SKM-1 treated with dmso at 0.1 percent for 144 hours (cell line): ENCODE data around the gene AMER2.
"Not testable (repeated sequence)": the region's sequence is repeated elsewhere in the genome, so short reads cannot be mapped to it uniquely, and the experiment has no call there.

Experiments
- DNase-seq: peaks from one replicate; lab custom pipeline; 2025; ENCODE audit not compliant: unreplicated experiment; lab: John Stamatoyannopoulos, UW

AMER2 gene

DNA sequence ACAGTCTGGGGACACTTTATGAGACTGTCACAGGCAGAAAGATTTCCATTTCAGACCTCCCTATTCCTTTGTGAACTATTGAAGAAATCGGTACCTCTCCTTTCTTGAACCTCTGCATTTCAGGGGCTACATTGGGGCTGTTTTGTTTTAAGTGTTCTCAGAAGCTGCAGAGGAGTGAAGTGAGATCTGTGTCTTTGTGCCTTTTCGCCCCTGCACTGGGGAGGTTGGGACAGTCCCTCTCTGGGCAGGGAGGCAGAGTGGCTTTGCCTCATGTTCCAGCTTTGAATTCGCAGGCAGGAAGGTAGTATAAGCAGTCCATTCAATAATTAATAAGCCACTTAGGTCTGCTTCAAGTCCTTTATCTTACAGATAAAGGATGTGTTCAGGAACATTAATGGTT, 9.5 kb upstream of the AMER2 start:
- DNase-seq, result no peak

DNA sequence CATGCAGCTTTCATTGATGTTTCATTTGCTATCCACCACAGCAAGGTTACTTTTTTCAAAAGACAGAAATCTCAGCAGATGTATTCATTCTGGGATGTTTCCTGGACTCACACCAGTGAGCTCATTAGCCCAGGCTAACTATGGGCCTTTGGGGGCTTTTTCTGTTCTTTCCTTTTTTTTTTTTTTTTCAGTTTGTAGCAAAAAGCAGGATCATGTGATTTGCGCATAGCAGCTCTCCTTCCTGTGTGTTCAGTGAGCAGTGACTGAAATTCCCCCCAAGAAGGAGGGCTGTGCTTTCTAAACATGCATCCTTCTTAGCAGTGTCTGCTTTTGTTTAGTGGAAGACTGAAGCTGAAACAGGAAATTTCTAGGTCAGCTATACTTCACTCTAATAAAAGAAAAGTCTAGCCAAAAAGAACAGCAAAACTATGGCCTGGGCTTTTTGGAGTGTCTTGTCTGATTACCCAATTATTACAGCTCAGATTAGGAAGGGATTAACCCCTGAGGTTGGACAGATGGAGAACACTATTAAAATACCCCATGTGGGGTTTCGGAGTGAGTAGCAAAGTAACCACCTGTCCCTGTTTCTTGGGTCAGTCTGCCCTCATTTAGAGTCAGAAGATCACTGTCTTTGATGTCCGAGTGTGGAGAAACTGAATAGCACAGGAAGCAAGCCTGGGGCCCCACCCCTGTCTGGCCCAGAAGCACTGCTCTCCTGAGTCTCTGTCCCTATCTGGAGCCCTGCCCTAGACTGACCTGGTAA, 8.9 kb upstream of the AMER2 start:
- DNase-seq, result no peak

DNA sequence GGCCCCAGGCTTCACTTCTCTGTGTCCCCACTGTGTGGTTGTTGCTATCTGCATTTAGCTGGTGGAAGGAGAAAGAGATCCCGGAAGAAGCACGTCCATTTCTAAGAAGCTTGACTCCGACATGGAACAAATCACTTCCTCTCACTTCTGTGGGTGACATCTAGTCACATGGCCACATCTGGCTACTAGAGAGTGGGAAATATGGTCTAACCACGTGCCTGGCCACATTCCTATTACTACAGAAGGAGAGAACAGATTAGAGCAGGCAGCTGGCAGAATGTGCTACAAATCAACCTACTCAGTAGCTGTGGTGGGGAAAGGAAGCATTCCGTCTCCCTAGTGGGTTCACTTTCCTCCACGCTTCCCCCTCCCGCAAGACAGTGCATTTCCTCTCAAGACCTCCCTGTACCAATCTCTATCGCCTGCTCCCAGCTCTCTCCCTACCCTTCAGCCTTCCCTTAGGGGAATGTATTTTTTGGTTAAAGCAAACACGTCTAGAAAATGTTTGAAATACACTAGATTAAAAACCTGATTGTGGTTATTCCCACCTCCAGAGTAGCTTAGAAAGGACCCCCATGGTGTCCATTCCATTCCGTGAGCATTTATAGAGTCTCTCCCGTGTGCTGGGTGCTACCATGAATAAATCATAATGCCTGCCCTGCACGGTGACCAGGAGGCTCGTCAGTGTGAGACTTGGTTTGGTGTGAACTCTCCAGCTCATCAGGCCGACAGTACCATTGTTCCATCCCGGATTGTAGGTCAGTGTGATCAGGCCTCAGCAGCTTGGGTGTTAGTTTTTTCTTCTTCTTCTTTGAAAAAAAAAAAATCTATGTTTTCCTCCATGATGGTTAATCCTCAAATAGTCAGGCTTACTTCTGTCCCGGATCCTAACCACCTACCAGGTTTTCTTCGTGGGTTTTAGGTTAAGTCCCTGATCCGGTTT, 8.0 kb upstream of the AMER2 start:
- no peak for DNase-seq

DNA sequence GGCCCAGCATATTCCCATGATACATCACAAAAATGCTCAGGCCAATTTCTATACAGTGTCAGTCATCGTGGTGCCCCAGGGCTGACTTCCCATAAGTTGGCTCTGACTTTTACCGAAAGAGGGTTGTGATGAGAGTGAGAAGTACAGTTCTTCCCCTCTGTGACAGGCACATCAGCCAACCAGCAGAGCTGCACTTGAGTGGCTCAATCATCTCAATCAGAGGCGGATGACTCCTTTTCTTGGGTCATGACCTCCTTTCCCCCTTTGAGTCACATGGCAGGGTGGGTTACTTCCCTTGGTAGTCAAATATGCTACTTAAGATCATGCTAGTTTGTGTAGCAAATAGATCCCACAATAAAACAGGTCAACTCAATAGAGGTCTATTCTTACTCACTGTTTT, 6.9 kb upstream of the AMER2 start:
- no peak for DNase-seq

DNA sequence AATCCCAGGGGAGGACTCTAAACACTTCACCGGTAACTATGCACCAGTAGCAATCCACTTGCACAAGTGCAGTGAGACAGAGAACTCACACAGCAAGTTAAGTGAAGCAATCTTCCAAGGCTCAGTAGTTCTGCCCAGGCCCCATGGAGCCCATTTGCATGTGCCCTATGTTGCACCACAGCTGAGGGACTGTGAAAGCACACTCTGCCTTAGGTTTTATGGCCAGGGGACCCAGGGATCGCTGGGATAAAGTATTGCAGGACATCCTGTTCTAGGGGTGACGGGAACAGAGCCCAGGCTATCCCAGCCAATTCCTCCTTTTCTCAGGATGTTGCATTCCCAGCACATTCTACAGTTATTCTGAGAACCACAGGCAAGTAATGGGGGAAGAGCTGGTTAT, 6.0 kb upstream of the AMER2 start:
- DNase-seq, result no peak

DNA sequence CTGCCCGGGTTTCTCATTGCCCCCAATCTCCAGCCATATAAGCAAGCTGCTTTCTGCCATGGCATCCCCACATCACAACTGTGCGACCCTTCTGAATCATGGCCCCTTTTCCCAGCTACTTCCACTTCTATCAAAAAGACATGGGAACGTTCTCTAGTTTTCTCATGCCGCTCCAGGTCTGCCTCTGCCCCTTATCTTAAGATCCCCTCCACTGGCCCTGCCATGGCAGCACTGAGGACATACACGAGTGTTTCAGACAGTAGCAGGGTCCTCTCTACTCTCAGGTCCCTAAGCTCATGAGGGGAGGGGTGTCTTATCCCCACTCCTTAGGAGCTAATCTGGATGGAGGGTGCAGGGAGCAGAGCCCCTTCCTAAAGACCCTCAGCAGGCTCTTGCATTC, 5.5 kb upstream of the AMER2 start:
- DNase-seq, result no peak

DNA sequence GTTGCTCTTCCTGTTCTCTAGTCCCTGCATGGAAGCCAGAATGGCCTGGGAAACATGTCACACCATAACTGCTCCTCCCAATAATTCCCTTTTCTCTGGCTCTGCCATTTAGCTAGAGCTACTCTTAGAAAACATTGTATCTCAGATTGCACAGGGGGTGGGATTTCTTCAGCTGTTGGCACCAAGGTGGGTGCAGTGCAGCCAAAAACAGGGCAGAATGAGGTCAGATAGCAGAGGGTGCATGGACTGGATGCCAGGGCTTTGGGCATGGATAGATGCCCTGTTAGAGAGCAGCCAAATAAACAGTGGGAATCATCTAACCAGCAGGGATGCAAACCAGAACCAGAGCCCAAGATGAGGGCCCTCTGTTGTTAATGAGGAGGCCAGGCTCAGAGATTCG, 4.9 kb upstream of the AMER2 start:
- no peak for DNase-seq

DNA sequence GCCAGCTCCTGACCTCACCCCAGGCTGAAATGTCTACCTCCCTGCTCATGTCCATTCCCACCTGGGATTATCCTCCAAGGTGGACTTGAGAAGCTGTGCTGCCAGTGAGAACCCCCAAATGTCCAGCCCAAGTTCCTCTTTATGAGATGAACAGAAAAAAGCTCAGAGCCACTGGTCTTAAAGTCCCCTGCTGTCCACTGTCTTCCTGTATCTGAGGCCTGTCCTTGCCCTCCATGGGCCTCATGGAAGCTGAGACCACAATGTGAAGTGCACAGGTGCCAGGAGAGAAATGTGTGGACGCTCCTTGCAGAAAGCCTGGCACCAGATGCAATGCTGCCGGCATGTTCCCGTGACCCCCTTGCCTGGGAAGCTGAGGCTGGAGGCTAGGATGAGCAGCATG, 3.3 kb upstream of the AMER2 start:
- DNase-seq, result no peak

DNA sequence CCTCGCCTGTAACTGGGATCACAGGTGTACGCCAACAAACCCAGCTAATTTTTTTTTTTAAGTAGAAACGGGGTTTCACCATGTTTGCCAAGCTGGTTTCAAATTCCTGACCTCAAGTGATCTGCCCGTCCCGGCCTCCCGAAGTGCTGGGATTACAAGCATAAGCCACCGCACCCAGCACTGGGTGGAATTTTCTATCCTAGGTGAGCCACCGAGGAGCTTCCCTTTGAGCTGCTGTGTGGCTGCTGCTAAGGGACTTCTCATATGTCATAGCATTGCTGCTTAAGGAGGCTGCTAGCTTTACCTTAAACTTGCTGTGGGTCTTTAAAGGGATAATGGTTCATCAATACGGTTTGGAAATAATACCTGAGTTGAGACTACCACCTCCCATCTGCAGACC, 2.9 kb upstream of the AMER2 start:
- no peak for DNase-seq

DNA sequence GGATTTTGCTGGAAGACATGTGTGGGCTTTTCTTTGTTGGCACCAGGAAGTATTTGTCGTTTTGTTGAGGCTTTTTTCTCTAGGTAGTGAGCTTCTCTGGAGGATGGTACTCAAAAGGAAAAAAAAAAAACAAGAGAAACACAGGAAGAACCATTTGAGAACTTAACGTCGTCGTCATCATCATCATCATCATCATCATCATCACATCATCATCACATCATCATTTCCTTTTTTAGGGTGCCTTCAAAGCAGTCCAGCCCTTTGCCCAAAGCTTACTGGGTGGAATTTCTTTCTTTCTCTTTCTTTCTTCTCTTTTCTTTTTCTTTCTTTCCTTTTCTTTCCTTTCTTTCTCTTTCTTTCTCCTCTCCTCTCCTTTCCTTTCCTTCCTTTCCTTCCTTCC, 2.2 kb upstream of the AMER2 start:
- no peak for DNase-seq

DNA sequence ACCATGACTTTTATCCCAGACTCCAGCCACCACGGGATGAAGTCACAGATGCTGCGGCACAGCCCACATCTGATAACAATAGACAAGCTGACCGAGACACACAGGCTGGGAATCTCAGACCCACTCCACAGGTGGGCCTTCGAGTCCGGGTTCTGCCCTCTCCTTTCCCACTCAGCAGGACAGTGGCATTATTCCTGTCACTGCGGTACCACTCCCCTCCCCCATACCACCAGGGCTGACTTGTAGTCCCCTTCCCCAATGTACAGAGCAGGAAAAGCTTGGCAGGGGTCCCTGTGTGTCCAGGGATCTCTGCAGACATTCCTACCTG, 179 bp upstream of the AMER2 start:
- no peak for DNase-seq

DNA sequence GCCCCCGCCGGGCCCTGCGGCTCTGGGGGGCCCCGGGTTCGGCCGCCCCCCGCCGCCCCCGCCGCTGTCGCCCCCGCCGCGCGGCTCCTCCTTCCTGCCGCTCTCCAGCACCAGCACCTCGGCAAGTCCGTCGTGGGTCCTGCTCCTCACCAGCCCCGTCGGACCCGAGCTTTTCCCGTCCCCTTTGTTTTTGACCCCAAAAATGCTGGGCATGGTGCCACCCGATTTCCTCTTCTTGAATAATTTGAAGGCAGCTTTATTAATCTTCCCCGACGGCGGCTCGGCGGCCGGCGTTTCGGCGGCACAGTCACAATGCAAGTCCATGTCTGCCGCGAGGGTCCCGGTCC, 945 bp downstream of the AMER2 start:
- no peak for DNase-seq

DNA sequence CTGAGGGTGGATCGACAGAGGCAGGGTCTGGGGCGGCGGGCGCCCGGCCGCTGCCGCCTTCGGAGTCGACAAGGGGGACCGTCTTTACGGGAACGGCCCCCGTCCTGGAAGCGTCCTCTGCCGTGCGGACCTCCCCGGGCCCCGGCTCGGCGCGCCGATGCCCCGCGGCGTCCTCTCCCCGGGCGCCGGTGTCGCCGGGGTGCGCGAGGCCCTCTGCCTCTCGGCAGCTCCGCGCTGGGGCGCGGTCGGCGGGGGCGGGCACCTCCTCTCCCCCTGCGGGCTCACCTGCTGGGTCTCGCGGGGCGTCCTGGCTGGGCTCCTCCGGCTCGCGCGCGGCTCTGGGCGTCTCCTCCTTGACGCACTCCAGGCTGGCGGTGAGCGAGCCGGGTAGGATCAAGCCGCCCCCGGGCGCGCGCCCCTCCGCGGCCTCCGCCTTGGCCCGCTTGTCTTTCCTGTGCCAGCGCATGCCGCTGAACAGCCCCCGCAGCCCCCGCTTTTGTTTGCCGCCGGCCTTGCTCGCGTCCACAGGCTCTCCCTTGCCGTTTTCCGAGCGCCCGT, 1.5 kb downstream of the AMER2 start:
- no peak for DNase-seq

DNA sequence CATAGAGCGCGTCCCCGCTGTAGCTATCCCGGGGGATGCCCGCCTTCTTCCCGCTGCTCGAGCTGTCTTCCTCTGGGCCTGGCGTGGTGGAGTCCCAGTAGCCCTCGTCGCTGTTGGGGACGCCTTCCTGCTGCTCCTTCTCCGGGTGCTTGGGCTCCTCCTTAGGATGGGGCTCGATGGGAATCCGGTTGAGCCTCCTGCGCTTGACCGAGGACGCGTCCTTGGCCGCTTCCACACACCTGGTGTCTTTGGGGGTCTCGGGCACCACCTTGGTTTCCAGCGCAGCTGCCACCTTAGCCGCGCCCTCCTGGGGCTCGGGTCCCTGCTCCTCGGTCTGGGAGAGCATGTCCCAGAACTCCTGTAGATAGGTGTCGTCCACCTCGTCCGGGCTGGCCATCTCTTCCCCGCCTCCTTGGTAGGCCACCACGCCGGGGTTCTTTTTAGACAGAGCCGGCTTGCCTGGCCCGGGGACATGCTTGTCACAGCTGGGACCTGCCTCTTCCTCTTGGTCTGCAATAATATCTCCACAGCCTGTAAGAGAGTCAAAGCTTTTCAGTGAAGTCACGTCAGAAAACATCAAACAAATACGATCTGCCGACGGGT, 2.0 kb downstream of the AMER2 start:
- DNase-seq, result no peak

DNA sequence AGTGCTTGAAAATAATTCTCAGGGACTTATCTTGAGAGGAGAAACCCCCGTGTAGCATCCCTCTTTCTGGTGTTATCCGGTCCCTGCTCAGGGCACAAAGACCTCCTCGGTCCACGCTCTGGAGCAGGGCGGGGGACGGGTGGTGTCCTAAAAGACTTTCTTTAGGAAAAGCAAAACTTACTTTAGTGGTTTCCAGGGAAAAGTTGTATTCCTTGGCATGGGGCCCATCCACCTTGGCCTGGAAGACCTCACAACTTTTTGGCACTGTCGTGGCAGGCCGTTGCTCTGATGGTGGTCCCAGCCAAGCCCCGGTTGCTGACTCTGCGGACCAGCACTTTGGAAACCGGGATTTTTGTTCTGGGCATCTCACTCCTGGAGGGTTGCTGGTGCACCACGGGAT, 2.7 kb downstream of the AMER2 start:
- DNase-seq, result no peak

DNA sequence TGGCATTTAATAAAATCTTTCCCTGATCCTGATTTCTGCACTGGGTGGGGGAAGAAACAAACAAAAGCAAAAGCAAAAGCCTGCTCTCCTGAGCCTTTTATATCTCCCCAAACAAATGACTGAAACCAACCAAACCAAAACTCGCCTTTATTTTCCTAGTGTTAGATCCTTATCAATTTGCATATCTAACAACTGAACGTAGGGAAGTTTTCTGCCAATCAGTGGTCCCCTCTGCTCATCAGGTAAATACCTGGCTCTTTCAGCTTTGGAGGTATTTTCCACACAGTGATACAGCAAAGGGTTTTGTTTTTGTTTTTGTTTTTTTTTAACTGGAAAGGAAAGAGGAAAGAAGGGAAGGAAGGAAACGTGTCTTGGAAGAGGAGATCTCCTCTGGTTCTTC, 3.3 kb downstream of the AMER2 start:
- no peak for DNase-seq

DNA sequence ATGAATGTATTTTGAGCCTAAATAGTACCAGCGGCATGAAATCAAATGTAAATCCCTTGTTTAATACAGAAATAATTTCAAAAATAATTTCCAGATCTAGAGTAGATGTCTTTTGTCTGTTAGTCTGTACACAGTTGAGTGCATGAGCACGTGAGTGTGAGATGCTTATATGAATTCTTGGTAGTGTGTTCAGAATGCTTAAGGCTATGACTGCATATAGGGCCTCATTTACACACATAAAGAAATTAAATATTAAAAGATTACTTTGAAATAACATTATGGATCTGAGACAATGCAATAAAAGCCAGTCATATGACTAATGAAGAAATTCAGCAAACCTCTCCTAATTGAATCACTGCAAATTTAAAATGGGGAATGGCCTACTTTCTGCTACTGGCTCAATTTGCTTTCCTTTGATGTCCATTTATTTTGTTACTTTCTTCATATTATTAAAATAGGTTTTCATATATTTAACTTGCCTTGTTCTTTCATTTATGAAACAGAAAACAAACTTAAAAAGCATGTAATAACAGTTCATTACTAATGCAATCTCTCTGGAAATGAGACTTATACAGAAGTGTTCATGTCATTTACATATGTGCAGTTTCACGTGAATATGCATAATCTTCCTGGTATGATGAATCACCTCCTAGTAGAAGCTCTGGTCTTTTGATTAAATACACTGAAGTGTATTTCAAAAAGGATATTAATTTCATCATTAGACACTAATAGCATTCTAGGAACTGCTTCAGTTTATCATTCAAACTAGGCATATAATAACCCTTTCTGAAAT, 4.5 kb downstream of the AMER2 start:
- DNase-seq, result no peak

DNA sequence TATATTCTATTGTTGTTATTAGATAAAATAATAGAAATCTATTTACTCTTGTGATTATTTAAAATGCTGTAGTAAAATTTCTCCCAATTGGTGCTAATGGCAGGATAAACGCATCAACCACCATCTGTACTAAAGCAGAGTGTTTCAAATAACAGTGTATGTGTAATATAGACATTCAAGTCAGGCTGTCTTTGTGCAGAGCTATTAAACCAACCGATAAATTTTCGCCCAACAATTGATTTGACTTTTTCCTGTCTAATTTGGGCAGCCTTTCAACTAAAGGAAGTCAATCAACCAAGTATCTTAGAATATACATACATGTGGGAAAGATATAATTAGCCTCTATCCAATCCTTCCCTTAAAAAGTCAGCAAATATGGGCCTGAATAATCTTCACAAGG, 5.8 kb downstream of the AMER2 start:
- DNase-seq, result no peak

DNA sequence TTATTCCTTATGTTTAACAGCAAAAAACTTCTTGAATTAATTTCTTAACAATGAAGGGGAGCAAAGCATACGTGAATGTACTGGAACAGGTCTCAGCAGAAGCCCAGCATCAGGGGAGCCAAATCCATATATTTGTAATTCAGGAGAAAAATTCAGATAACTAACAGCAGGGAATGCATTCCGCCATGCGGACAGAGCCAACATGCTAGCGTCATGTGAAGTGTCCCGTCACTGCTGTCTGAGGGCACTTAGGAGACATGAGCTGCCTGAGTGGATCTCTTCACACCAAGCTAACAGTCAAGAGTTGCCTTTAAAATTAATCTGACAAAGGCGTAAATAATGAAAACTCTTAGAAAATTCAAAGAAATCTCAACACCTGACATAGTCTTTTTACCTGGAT, 6.4 kb downstream of the AMER2 start:
- no peak for DNase-seq

DNA sequence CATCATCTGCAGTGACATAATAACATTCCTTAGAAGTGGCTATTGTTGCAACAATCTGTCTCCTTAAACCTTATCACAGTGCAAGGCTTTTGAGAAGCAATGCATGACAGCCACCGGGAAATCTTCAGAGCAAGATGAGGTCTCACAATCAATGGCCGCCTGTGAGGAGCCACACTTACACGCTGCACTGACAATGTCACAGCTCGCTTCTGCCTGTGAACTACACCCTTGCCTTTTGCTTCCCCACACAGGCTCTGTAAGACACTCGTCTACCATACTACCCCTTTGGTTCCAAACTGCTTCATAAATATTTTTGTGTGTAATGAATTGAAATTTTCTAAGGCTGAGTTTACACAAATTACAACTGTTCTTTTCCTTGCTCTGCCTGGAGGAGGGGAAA, 6.9 kb downstream of the AMER2 start:
- DNase-seq, result not testable (repeated sequence)

DNA sequence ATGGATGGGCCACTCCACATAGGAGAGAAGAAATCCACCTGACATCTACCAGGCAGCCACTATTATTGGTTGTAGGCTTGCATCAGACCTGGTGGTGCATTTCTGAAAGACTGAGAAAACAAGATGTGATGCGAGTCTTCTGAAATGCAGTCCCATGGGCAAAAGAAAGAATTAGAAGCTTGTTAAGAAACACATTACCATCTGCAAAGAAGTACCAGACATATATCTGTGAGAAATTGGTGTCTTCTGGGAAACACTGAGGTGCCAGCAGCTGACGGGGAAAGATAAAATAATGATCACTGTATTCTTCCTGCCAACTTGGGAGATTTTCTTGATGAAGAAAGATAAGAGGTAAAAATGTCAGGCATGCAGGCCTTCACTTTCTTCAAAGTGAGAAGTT, 14.4 kb downstream of the AMER2 start:
- no peak for DNase-seq
